B cell (primary cell): ENCODE measurements around the gene TOX2. TPM values are rescaled to one million over a fixed set of nuclear protein-coding genes. Genes with fewer than 3 reads are reported as not detected.

Experiments used
- ATAC-seq: fragments of 200-7000 bp; cut with Tn5 transposase; one replicate; pipeline ENCODE4 v1.10.0; 2021; ENCODE audit warnings: low read depth, mild to moderate bottlenecking, moderate number of reproducible peaks, moderate library complexity
- CTCF ChIA-PET: fragments of 350-600 bp; sonication (Branson Sonifier 250); formaldehyde crosslinking; loops from one replicate; lab custom pipeline; 2021; ENCODE audit warnings: antibody characterized with exemption, inconsistent platforms; lab: Charles Lee
- POLR2A ChIA-PET: fragments of 350-600 bp; sonication (Branson Sonifier 250); formaldehyde crosslinking; loops from one replicate; lab custom pipeline; 2021; ENCODE audit warnings: antibody characterized with exemption; lab: Charles Lee
- DNase-seq: peaks from one replicate; pipeline ENCODE4 v3.0.0; 2013
- H2AFZ ChIP-seq: 2 replicates; pipeline ENCODE4 v1.6.1; 2012; ENCODE audit warnings: mild to moderate bottlenecking, low read depth, low read length; ENCODE audit not compliant: insufficient read depth, poor library complexity, severe bottlenecking
- H3K27ac ChIP-seq, 2 donors: 1 replicate in 1 of 2; 2 replicates in 1 of 2; pipeline ENCODE4 v1.5.1; 2012 to 2013; ENCODE audit warnings: low read length in 2 of 2, mild to moderate bottlenecking in 2 of 2, moderate library complexity in 1 of 2
- H3K27me3 ChIP-seq, 4 experiments: fragments of 200-600 bp in 1 of 4; sonication (generic) in 1 of 4; replicated peaks in 1 of 4; 1 replicate in 2 of 4; 2 replicates in 2 of 4; pipeline versions ENCODE4 v1.6.1 to v1.7.0; 2013 to 2016; ENCODE audit warnings: low read length in 3 of 4, mild to moderate bottlenecking in 2 of 4, mixed read lengths in 1 of 4, moderate library complexity in 1 of 4; ENCODE audit not compliant: insufficient read depth in 4 of 4, control insufficient read depth in 3 of 4; ENCODE audit errors: control extremely low read depth in 1 of 4
- H3K36me3 ChIP-seq, 2 experiments: replicated peaks in 1 of 2; 1 replicate in 1 of 2; 2 replicates in 1 of 2; pipeline versions ENCODE4 v1.6.1 to v1.7.1; 2013; ENCODE audit warnings: low read length in 1 of 2; ENCODE audit not compliant: insufficient read depth in 2 of 2, control insufficient read depth in 1 of 2; ENCODE audit errors: control extremely low read depth in 1 of 2, extremely low read depth in 1 of 2
- H3K4me1 ChIP-seq, 2 donors: fragments of 200-600 bp in 1 of 2; sonication (generic) in 1 of 2; 1 replicate in 1 of 2; 2 replicates in 1 of 2; pipeline versions ENCODE4 v1.5.1 to v1.6.1; 2013 to 2017; ENCODE audit warnings: low read length in 2 of 2; ENCODE audit not compliant: control insufficient read depth in 2 of 2, insufficient read depth in 2 of 2
- H3K4me2 ChIP-seq: replicated peaks from 2 replicates; pipeline ENCODE3; 2012; ENCODE audit warnings: mild to moderate bottlenecking, low read depth, low read length; ENCODE audit not compliant: poor library complexity, severe bottlenecking
- H3K4me3 ChIP-seq, 5 experiments: fragments of 200-600 bp in 1 of 5; sonication (generic) in 1 of 5; 1 replicate in 3 of 5; 2 replicates in 2 of 5; pipeline versions ENCODE4 v1.5.1 to v1.7.0; 2011 to 2016; ENCODE audit warnings: low read length in 4 of 5, mild to moderate bottlenecking in 4 of 5, low read depth in 2 of 5, control low read depth in 1 of 5, moderate library complexity in 1 of 5; ENCODE audit not compliant: insufficient read depth in 1 of 5; ENCODE audit errors: control extremely low read depth in 1 of 5, extremely low read depth in 1 of 5
- H3K79me2 ChIP-seq: fragments of 200-600 bp; sonication (generic); one replicate; pipeline ENCODE4 v1.6.0; 2016; ENCODE audit warnings: low read length; ENCODE audit not compliant: control insufficient read depth, insufficient read depth
- H3K9ac ChIP-seq: fragments of 200-600 bp; sonication (generic); 2 replicates; pipeline ENCODE4 v1.6.1; 2017; ENCODE audit warnings: mild to moderate bottlenecking, low read length, moderate library complexity
- H3K9me3 ChIP-seq, 3 donors: one replicate each; pipeline versions ENCODE4 v1.6.1 to v1.7.1; 2013; ENCODE audit warnings: low read length in 2 of 3; ENCODE audit not compliant: control insufficient read depth in 2 of 3, insufficient read depth in 1 of 3; ENCODE audit errors: control extremely low read depth in 1 of 3
- H4K20me1 ChIP-seq: 2 replicates; pipeline ENCODE4 v1.6.0; 2012; ENCODE audit warnings: mild to moderate bottlenecking, low read length; ENCODE audit not compliant: insufficient read depth, control insufficient read depth, poor library complexity, severe bottlenecking
- H3K27ac Mint-ChIP-seq: one replicate; pipeline ENCODE4 v1.8.0; 2021; ENCODE audit warnings: mixed read lengths
- H3K27me3 Mint-ChIP-seq: one replicate; pipeline ENCODE4 v1.8.0; 2021; ENCODE audit warnings: mixed read lengths
- H3K4me1 Mint-ChIP-seq: one replicate; pipeline ENCODE4 v1.8.0; 2021; ENCODE audit warnings: mixed read lengths
- H3K4me3 Mint-ChIP-seq: one replicate; pipeline ENCODE4 v1.8.0; 2021; ENCODE audit warnings: mixed read lengths
- H3K9me3 Mint-ChIP-seq: one replicate; pipeline ENCODE4 v1.8.0; 2022; ENCODE audit warnings: mixed read lengths; ENCODE audit not compliant: insufficient read depth
- CTCF ChIP-seq: fragments of 200-600 bp; IDR thresholded peaks from one replicate; pipeline ENCODE4 v1.8.0; 2022; ENCODE audit warnings: antibody characterized with exemption, mild to moderate bottlenecking
- EZH2 ChIP-seq: IDR thresholded peaks from 2 replicates; pipeline ENCODE4 v1.6.1; 2012; ENCODE audit warnings: borderline replicate concordance, low read depth, mild to moderate bottlenecking, moderate library complexity, low read length; ENCODE audit not compliant: insufficient read depth, poor library complexity, severe bottlenecking
- WGBS: methylation state at CpG from one replicate; pipeline ENCODE4 v1.1.5; 2013; ENCODE audit warnings: missing lambda C conversion rate; ENCODE audit not compliant: insufficient coverage; 5-methylcytosine and 5-hydroxymethylcytosine counted together
- intact Hi-C: fragments of 100-400 bp; cut with micrococcal nuclease; formaldehyde crosslinking; loops from one replicate; pipeline ENCODE4 v1.10.0; 2022
- polyA plus RNA-seq: library from polyadenylated mRNA; depleted of rRNA; stranded (reverse); fragments of >200 nt; gene quantifications from 2 replicates; pipeline ENCODE4 v1.2.3, GENCODE V29; 2012
- total RNA-seq, 2 donors: library from RNA; stranded (reverse); fragments of 120-200 nt in 1 of 2; gene quantifications; 1 replicate in 1 of 2; 2 replicates in 1 of 2; pipeline versions ENCODE4 v1.2.3 to v1.2.4, GENCODE V29; 2013 to 2022

The TOX2 gene
- total and polyA plus RNA-seq, 2 donors (not counting 1 experiment from before 2014, with no cell fraction given) = 1.2 to 4.1 TPM

DNA sequence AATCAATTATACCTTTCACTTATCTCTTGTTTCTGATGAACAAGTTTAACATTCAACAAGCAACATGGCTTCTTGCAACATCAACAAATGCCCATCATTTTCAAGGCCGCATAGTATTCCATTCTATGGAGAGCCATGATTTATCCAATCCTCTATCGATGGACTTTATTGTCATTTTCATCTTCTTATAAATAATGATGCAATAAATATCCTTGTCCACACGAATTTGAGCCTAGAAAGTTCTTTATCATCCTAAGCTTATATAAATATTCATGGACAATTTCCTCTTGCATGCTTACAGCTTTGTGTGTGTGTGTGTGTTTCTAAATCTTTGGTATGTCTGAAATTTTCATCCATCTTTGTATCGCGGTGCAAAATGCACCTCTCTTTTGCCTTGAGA, 29.1 kb downstream of the TOX2 start:
- no peak overlapping the region for H3K9ac ChIP-seq
- Mint-ChIP-seq H3K27me3 (no peaks in the 10 kb centered on the region), H3K4me3 (no peak overlapping the region), H3K4me1 (peaks cover 21% of the 10 kb centered on the region), H3K27ac (no peak overlapping the region), H3K9me3 (peaks cover 2% of the 10 kb centered on the region)
- H3K4me3 ChIP-seq = no peak overlapping the region
- TF ChIP-seq CTCF (no peak), EZH2 (no peak)
- DNase-seq = no peak
- intact Hi-C loops = no loop called here
- H2AFZ ChIP-seq = no peak overlapping the region
- H3K9me3 ChIP-seq = no peaks in the 10 kb centered on the region
- no peak overlapping the region for H3K4me2 ChIP-seq
- POLR2A ChIA-PET = no interaction called here
- H3K36me3 ChIP-seq = no peaks in the 10 kb centered on the region
- no peak overlapping the region for H3K27ac ChIP-seq
- no peak for ATAC-seq
- 88% methylated on average over 2 of the region's 5 CpGs for WGBS
- no peaks in the 10 kb centered on the region for H4K20me1 ChIP-seq
- H3K79me2 ChIP-seq = no peaks in the 10 kb centered on the region
- no peaks in the 10 kb centered on the region for H3K27me3 ChIP-seq
- H3K4me1 ChIP-seq = peaks cover 14 to 27% of the 10 kb centered on the region in 2 donors
- CTCF ChIA-PET = interaction anchor here (1.3 kb wide), 1 partner anchor 194 kb away, joined by 4 read pairs; no protein-coding TSS in a partner anchor

DNA sequence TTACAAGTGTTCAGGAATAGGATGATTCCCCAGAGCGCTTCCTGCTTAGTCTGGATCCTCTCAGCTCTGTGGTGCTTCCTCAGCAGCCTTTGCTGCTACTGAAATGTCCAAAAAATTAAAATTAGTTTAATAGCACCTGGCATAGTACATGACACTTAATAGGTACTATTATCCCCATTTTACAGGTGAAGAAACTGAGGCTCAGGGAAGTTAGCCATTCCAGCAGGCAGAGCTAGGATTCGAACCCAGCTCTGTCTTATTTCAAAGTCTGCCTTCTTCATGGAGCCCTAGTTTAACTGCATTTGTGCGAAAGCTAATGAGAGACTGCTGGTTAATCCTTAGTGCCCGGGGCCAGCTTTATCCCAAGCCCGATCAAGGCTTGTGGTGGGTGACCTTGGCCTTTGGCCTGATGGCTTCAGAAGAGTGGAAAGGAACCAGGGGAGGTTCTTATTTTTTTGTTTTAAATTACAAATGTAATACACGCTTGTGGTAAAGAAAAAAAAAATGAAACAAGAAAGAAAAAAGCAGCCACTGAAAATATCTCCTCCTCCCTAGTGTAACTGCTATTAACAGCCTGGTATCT, 30.1 kb downstream of the TOX2 start:
- TF ChIP-seq EZH2 = no peak
- TF ChIP-seq CTCF = no peak
- Histone ChIP-seq H2AFZ (no peak overlapping the region), H3K4me2 (no peak overlapping the region), H3K9ac (no peak overlapping the region), H3K9me3 (no peaks in the 10 kb centered on the region), H3K79me2 (no peaks in the 10 kb centered on the region), H3K27me3 (no peaks in the 10 kb centered on the region), H3K4me1 (peaks cover 18 to 37% of the 10 kb centered on the region in 2 donors), H3K36me3 (no peaks in the 10 kb centered on the region), H3K27ac (no peak overlapping the region), H4K20me1 (no peaks in the 10 kb centered on the region), H3K4me3 (no peak overlapping the region)
- intact Hi-C loops = no loop called here
- DNase-seq = no peak
- peaks cover 30% of the 10 kb centered on the region for H3K4me1 Mint-ChIP-seq
- ChIA-PET POLR2A (interaction anchor here (0.5 kb wide), 1 partner anchor 16 kb away, joined by 8 read pairs; no protein-coding TSS in a partner anchor), CTCF (no interaction called here)
- ATAC-seq = no peak
- no peak overlapping the region for H3K4me3 Mint-ChIP-seq
- H3K27me3 Mint-ChIP-seq = no peaks in the 10 kb centered on the region
- H3K27ac Mint-ChIP-seq = no peak overlapping the region
- H3K9me3 Mint-ChIP-seq = peaks cover 2% of the 10 kb centered on the region
- WGBS = 93% methylated on average over 2 of the region's 6 CpGs
